Fibroblast of villous mesenchyme (primary cell): ENCODE data around the gene NPPC. TPM values are rescaled to one million over a fixed set of nuclear protein-coding genes. Genes with fewer than 3 reads are reported as not detected.

Source experiments
- DNase-seq: peaks from one replicate; pipeline ENCODE4 v3.0.0-alpha.2; 2010; ENCODE audit warnings: low read depth
- H3K4me3 ChIP-seq: 2 replicates; pipeline ENCODE4 v1.5.1; 2011; ENCODE audit warnings: low read depth, mild to moderate bottlenecking, low read length
- total RNA-seq: library from RNA; depleted of rRNA; stranded (reverse); fragments of >200 nt; gene quantifications from 2 replicates; pipeline ENCODE4 v1.2.3, GENCODE V29; 2012
- TF ChIP-seq, protein P1 (sequence below): IDR thresholded peaks from 2 replicates; pipeline ENCODE4 v1.5.1; 2012; ENCODE audit warnings: low read depth, mild to moderate bottlenecking, low read length; ENCODE audit not compliant: insufficient read depth

NPPC gene
- total RNA-seq, 1 donor: not detected

GRCh38 chr2:231935815-231936214 is 9.6 kb upstream of the NPPC start:
- TF ChIP-seq, protein P1, sequence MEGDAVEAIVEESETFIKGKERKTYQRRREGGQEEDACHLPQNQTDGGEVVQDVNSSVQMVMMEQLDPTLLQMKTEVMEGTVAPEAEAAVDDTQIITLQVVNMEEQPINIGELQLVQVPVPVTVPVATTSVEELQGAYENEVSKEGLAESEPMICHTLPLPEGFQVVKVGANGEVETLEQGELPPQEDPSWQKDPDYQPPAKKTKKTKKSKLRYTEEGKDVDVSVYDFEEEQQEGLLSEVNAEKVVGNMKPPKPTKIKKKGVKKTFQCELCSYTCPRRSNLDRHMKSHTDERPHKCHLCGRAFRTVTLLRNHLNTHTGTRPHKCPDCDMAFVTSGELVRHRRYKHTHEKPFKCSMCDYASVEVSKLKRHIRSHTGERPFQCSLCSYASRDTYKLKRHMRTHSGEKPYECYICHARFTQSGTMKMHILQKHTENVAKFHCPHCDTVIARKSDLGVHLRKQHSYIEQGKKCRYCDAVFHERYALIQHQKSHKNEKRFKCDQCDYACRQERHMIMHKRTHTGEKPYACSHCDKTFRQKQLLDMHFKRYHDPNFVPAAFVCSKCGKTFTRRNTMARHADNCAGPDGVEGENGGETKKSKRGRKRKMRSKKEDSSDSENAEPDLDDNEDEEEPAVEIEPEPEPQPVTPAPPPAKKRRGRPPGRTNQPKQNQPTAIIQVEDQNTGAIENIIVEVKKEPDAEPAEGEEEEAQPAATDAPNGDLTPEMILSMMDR: no peak
- no peak overlapping the region for H3K4me3 ChIP-seq
- DNase-seq: no peak

GRCh38 chr2:231935207-231935524 is 9.0 kb upstream of the NPPC start:
- DNase-seq: no peak
- TF ChIP-seq, protein P1: no peak

GRCh38 chr2:231934441-231935206 is 8.4 kb upstream of the NPPC start:
- TF ChIP-seq, protein P1: no peak

More at GRCh38 chr2:231935207-231935524, 9.0 kb upstream of the NPPC start:
- no peak overlapping the region for H3K4me3 ChIP-seq

GRCh38 chr2:231933916-231934401 is 7.8 kb upstream of the NPPC start:
- TF ChIP-seq, protein P1: no peak
- DNase-seq: no peak

More at GRCh38 chr2:231934441-231935206, 8.4 kb upstream of the NPPC start:
- no peak for DNase-seq
- H3K4me3 ChIP-seq: no peak overlapping the region

GRCh38 chr2:231932985-231933915 is 7.1 kb upstream of the NPPC start:
- TF ChIP-seq, protein P1: no peak
- H3K4me3 ChIP-seq: no peak overlapping the region
- no peak for DNase-seq

More at GRCh38 chr2:231933916-231934401, 7.8 kb upstream of the NPPC start:
- no peak overlapping the region for H3K4me3 ChIP-seq

GRCh38 chr2:231932711-231932970 is 6.4 kb upstream of the NPPC start:
- TF ChIP-seq, protein P1: no peak
- no peak overlapping the region for H3K4me3 ChIP-seq
- no peak for DNase-seq
